GM20431 (cell line): Measurements from ENCODE around the gene MX2.
"Not testable (repeated sequence)": the region's sequence is repeated elsewhere in the genome, so short reads cannot be mapped to it uniquely, and the experiment has no call there.

Experiments
- in situ Hi-C: fragments of 300-500 bp; cut with MseI, MboI; formaldehyde crosslinking; loops from one replicate; pipeline ENCODE4 v1.15.0; 2020; ENCODE audit warnings: low sequenced_read_pairs; ENCODE audit not compliant: unreplicated experiment

MX2 gene

DNA sequence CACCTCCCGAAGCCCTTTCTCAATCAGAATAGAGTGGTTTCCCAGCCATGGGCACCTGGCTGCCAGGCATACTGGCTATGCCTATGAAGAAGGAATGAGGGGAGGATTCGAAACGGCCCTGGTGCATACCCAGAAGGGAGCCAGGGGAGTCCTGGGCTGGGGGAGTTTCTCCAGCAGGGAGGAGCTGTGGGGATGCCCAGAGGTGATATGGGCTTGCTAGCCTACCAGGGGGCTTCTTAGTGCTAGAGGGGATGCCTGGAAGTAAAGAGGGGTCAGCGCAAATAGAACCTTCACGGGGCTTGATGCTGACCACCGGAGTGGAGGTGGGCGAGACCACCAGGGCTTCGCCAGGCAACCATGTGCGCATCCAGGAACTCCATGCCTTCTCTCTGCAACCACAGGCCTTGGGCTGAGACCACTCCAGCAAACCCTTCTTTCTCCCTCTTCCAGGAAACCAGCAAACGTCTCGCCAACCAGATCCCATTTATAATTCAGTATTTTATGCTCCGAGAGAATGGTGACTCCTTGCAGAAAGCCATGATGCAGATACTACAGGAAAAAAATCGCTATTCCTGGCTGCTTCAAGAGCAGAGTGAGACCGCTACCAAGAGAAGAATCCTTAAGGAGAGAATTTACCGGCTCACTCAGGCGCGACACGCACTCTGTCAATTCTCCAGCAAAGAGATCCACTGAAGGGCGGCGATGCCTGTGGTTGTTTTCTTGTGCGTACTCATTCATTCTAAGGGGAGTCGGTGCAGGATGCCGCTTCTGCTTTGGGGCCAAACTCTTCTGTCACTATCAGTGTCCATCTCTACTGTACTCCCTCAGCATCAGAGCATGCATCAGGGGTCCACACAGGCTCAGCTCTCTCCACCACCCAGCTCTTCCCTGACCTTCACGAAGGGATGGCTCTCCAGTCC is 46.0 kb downstream of the MX2 start:
- in situ Hi-C loops = no loop called here

DNA sequence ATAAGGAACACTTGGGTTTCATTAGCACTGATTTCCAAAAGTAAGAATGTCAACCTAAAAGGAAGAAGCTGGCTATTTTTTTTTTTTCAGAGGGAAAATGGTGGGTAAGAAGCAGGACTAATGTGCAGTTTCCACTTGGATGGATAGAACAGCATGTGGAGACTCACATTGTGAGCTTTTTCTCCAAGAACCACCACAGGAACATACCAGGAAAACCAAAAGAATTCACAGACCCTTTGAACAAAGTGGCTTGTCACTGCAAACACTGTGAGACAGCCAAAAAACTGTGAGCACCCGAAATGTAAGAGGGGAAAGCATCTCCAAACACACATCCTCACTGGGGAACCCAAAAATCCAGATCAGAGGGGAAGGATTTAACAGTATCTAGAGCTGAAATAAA is 48.5 kb downstream of the MX2 start:
- in situ Hi-C loops = loop anchor here (10.0 kb wide), 1 partner anchor 56 kb away; no protein-coding TSS in a partner anchor

- in situ Hi-C loops = loop anchor here (10.0 kb wide), 1 partner anchor 56 kb away; no protein-coding TSS in a partner anchor
Observed at GRCh38 chr21:41410767-41411448, 49.1 kb downstream of the MX2 start.

DNA sequence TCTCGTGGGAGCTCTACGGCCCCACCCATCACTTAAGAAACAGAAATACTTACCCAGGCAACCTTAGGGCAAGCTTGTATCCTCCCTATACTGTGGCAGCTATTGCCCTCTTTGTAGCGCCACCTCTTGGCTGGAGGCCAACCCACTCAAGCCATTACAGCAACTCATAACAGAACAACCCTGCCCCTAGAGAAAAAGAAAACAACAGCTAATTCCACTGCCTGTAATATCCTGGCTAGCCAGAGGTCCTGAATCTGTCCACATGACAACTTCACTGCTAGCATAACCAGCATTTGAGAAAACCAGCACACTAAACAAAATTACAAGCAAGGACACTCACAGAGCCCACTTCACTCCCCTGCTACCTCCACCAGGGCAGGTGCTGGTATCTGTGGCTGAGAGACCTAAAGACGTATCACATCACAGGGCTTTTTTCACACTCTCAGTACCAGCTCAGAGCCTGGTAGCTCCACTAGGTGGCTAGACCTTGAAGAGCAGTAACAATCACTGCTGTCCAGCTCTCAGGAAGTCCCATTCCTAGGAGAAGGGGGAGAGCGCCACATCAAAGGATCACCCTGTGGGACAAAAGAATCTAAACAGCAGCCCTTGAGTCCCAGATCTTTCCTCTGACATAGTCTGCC is 49.7 kb downstream of the MX2 start:
- in situ Hi-C loops = loop anchor here (10.0 kb wide), 1 partner anchor 57 kb away; no protein-coding TSS in a partner anchor

GRCh38 chr21:41417505-41417904 is 55.7 kb downstream of the MX2 start:
- in situ Hi-C loops = loop anchor here (10.0 kb wide), 1 partner anchor 63 kb away; no protein-coding TSS in a partner anchor

GRCh38 chr21:41418393-41418792 is 56.6 kb downstream of the MX2 start:
- in situ Hi-C loops = loop anchor here (10.0 kb wide), 1 partner anchor 64 kb away; no protein-coding TSS in a partner anchor

- in situ Hi-C loops = loop anchor here (10.0 kb wide), 1 partner anchor 64 kb away; no protein-coding TSS in a partner anchor
Observed at GRCh38 chr21:41418956-41419680, 57.3 kb downstream of the MX2 start.

DNA sequence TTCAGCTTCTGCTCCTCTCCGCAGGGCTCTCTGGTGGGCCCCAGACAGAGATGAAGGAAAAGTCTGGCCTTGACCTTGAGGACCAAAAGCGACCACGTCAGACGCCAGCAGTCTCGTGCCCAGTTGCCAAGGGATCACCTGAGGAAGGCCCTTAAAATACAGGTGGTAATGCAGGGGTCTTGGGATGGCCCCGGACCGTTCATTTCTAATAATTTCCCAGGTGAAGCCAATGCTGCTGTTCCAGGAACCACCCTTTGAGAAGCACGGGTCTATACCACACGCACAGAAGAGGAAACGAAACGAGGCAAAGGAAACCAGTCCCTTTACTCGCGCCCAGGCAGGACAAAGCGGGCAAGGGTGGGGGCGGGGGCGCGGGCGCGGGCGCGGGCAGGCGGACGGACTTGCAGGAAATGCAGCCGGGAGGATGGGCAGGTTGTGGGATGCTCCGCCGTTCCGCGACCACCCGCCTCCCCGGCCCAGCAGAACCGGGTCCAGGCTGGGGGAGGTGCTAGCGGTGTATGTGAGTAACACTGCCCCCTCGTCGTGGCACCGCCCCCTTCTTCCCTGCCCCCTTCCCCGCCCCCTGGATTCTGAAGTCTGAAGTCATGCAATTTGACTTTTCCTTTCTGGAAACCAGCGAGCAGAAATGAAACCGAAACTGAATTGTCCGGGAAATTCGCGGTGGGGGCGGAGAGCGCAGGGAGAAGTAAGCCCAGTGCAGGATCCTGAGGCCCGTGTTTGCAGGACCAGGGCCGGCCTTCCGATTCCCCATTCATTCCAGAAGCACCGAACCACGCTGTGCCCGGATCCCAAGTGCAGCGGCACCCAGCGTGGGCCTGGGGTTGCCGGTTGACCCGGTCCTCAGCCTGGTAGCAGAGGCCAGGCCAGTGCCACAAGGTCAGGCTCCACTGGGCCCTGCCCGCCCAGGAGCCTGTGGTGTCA is 58.4 kb downstream of the MX2 start:
- in situ Hi-C loops = loop anchor here (10.0 kb wide), 1 partner anchor 65 kb away; no protein-coding TSS in a partner anchor

DNA sequence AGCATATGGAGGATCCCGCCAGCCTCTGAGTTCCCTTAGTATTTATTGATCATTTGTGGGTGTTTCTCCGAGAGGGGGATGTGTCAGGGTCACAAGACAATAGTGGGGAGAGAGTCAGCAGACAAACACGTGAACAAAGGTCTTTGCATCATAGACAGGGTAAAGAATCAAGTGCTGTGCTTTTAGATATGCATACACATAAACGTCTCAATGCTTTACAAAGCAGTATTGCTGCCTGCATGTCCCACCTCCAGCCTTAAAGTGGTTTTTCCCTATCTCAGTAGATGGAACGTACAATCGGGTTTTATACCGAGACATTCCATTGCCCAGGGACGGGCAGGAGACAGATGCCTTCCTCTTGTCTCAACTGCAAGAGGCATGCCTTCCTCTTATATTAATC is 59.2 kb downstream of the MX2 start:
- in situ Hi-C loops = not testable (repeated sequence)

DNA sequence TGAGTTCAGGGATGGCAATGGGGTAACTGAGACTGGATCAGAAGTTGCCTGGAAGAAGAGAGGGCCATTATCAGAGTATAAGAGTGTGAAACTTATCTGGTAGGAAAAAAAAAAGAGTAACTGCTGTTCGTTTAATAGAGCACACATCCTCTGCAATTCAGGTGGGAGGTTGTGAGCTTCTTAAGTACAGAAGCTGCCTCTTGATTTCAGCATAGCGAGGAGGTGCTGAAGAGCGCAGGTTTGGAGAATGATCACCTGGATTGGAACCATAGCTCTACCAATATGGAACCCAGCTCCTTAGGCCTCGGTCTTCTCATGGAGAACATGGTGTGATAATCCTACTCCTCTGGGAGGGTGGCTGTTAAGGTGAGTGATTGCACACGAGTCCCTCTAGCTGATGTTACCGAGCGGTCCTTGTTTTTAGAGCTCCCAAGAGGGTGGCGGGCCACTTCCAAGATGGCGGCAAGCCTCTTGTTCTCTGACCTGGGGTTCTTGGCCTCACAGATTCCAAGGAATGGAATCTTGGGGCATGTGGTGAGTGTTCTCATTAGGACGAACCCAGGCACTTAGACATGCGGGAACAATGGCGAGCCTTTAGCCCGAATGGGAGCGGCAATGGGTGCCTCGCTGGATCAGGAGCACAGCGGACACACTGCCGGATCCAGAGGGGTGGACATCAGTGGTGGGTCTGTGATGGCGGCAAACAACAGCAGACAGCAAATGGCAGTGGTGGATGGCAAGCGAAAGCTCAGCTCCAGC is 60.9 kb downstream of the MX2 start:
- in situ Hi-C loops = no loop called here

DNA sequence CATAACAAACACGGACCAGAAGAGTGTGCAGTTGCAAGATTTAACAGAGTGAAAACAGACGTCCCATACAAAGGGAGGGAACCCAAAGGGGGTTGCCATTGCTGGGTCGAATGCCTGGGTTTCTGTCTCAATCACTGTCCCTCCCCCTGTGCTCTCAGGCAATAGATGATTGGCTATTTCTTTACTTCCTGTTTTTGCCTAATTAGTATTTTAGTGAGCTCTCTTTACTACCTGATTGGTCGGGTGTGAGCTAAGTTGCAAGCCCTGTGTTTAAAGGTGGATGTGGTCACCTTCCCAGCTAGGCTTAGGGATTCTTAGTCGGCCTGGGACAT is 61.4 kb downstream of the MX2 start:
- in situ Hi-C loops = not testable (repeated sequence)

- in situ Hi-C loops = no loop called here
Observed at GRCh38 chr21:41425588-41425953, 63.7 kb downstream of the MX2 start.

- in situ Hi-C loops = no loop called here
Observed at GRCh38 chr21:41425954-41426675, 64.3 kb downstream of the MX2 start, which contains the start of gene MX1. MX1 (plus strand) TSS chr21:41426239; CDS start chr21:41432071, 5,832 bp downstream.

GRCh38 chr21:41426676-41427404 is 65.0 kb downstream of the MX2 start:
- in situ Hi-C loops = no loop called here

- in situ Hi-C loops = no loop called here
Observed at GRCh38 chr21:41427556-41427955, 65.7 kb downstream of the MX2 start.

DNA sequence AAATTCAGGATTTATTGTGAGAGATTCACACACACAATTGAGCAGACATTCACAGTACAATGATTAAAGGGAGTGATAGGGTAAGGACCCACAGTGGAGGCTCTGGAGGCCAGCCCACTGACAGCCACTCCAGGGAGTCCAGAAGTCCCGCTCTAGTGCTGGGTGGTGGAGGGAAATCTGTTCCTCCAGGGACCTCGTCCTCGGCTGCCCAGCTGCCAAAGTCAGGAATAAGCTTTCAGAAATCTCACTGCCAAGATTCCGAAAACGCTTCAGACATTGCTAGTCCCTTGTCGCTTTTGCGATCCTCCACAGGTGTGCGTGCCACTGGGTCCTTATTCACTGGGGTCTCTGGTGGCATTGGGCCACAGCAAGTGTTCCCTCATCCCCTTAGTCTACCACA is 66.5 kb downstream of the MX2 start:
- in situ Hi-C loops = no loop called here

- in situ Hi-C loops = no loop called here
Observed at GRCh38 chr21:41428847-41429246, 67.0 kb downstream of the MX2 start.
